Spleen (tissue), 7 donors: ENCODE results near the gene LRRC40.

Source experiments
- CTCF ChIP-seq, 11 experiments: fragments of 200-600 bp in 7 of 11; fragments of 450-650 bp in 4 of 11; sonication (generic) in 4 of 11; IDR thresholded peaks in 8 of 11; conservative IDR thresholded peaks in 3 of 11; 1 replicate in 7 of 11; 2 replicates in 4 of 11; pipeline versions ENCODE4 v1.4.0 to v1.8.0; 2016 to 2021; ENCODE audit warnings: antibody characterized with exemption in 11 of 11, inconsistent platforms in 4 of 11, mild to moderate bottlenecking in 1 of 11
- POLR2A ChIP-seq, 3 donors: fragments of 450-650 bp; IDR thresholded peaks; one replicate each; pipeline ENCODE4 v1.5.1; 2017; ENCODE audit warnings: antibody characterized with exemption in 3 of 3, mild to moderate bottlenecking in 1 of 3
- donor health status: DM: no; HTN: no; CAD: no; lungs with moderate emphysema.
- donor health status: DM: no; HTN: no; CAD: no.
- donor health status: DM: no; HTN: no; CAD: no.

- TF ChIP-seq POLR2A (IDR thresholded peaks at IDR 0.05) = peak in 2 of 3 donors; percentile 35 to 42
- TF ChIP-seq CTCF (IDR thresholded peaks at IDR 0.05 in 8 of 11, conservative IDR thresholded peaks at IDR 0.05 in 3 of 11) = peak in 5 of 11 experiments; percentile 18 to 42 (median 35)
These were observed 16.1 kb upstream of the LRRC40 start, which contains the start of gene SRSF11 for GRCh38 chr1:70221238-70222121.
